Measurements from ENCODE around the gene CYB5D1.

DNA sequence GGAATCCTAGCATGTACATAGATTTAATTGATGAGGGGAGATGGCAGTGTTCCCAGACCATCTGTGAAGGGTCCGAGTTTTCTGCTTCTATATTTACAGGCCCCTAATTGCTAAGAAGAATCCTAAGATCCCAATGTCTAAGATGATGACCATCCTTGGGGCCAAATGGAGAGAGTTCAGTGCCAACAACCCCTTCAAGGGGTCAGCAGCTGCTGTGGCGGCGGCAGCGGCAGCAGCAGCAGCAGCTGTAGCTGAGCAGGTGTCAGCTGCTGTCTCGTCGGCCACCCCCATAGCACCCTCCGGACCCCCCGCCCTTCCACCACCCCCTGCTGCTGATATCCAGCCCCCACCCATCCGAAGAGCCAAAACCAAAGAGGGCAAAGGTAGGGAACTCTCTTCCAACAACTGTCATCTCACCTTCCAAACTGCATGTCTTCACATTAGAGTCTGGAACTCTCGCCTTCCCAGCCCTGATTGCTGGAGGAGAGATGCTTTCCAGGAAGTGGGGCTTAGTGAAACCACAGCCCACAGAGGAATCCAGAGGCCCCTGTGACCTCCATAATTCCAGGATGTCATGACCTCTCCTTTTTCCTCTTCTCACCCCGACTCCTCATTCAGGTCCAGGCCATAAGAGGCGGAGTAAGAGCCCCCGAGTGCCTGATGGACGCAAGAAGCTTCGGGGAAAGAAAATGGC lies 35.5 kb downstream of the CYB5D1 start:
- TF ChIP-seq, protein P1, sequence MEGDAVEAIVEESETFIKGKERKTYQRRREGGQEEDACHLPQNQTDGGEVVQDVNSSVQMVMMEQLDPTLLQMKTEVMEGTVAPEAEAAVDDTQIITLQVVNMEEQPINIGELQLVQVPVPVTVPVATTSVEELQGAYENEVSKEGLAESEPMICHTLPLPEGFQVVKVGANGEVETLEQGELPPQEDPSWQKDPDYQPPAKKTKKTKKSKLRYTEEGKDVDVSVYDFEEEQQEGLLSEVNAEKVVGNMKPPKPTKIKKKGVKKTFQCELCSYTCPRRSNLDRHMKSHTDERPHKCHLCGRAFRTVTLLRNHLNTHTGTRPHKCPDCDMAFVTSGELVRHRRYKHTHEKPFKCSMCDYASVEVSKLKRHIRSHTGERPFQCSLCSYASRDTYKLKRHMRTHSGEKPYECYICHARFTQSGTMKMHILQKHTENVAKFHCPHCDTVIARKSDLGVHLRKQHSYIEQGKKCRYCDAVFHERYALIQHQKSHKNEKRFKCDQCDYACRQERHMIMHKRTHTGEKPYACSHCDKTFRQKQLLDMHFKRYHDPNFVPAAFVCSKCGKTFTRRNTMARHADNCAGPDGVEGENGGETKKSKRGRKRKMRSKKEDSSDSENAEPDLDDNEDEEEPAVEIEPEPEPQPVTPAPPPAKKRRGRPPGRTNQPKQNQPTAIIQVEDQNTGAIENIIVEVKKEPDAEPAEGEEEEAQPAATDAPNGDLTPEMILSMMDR (IDR thresholded peaks at IDR 0.05; ENCODE audit: insufficient read depth, low read length, poor library complexity, severe bottlenecking): no peak
- TF ChIP-seq EZH2phosphoT487 (conservative IDR thresholded peaks at IDR 0.05; ENCODE audit: low read length): no peak
